GM21360 (cell line): ENCODE measurements around the gene SPPL2A.
A peak's percentile ranks its signal among the peaks of the same experiment; 100 is the strongest.
"Not testable (repeated sequence)": the region's sequence is repeated elsewhere in the genome, so short reads cannot be mapped to it uniquely, and the experiment has no call there.

Experiments
- ATAC-seq: cut with Tn5 transposase; IDR thresholded peaks from one replicate; pipeline ENCODE4 v1.9.1; 2021; ENCODE audit warnings: mild to moderate bottlenecking, moderate library complexity; ENCODE audit not compliant: unreplicated experiment

The SPPL2A gene

DNA sequence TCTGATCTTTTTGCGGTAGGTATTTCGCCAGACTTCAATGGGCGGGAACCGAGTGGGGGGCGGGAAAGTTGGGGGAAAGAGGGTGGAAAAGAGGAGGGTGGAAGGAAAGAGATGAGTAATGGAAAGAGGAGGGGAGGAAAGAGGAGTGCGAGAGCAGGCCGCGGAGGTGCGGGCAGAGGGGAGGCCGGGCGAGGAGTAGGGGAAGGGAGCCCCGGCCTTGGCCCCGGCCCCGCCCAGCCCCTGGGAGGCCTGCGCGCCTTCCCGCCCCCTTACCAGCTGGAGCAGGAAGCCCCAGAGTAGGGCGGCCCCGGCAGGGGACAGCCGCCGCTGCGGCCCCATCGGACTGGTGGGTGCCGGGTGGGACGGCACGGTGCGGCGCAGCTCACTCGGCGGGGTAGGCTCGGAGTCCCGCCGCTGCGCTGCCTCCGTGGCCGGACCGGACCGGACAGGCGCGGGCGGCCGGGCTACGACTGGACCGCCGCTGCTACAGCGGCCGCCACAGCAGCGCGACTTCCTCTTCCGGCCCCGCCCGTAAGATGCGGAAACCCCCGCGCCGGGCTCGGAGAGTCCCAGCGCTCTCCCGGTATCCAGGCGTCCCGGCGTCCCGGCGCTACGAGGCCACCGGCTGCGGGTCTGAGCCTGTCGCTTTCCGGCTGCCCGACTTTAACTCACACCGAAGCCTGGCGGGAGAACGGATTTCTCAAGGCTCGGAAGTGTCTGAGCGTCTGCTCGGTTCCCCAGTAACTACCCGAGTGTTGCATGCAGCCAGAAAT lies at the start of gene SPPL2A:
Gene SPPL2A, minus strand, starts transcription at position 512 of the 773 bp plus-strand sequence. Its CDS starts 173 bp downstream, at position 339.
- peak; percentile 79 for ATAC-seq

GRCh38 chr15:50814634-50815033 lies 49.1 kb upstream of the SPPL2A start:
- ATAC-seq: no peak

- no peak for ATAC-seq
These were observed 48.4 kb upstream of the SPPL2A start for GRCh38 chr15:50813865-50814264.

DNA sequence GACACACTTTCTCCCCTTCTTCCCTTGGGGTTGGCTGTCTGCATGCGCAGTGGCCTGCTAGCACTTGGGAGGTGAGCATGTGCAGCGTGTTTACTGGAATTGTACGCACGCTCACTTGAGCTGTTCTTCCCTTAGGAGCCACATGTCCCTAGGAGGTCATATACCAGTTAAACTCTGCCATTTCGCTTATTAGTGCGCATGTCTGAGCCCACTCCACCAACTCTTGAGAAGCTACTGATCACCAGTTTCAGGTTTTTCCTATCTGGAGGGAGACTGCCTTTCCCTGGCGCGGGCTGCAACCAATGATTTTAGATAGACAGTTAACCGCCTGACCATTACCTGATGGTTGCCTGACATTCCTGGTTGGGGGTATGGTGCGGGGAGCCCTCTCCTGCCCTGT lies 47.6 kb upstream of the SPPL2A start:
- ATAC-seq: no peak

DNA sequence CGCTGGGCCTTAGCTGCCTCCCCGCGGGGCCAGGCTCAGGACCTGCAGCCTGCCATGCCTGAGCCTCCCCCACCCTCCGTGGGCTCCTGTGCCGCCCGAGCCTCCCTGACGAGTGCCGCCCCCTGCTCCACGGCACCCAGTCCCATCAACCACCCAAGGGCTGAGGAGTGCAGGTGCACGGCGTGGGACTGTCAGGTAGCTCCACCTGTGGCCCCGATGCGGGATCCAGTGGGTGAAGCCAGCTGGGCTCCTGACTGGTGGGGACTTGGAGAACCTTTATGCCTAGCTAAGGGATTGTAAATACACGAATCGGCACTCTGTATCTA lies 46.6 kb upstream of the SPPL2A start:
- ATAC-seq: not testable (repeated sequence)

GRCh38 chr15:50811461-50812180 lies 46.1 kb upstream of the SPPL2A start:
- ATAC-seq: not testable (repeated sequence)

- no peak for ATAC-seq
These were observed 44.6 kb upstream of the SPPL2A start for GRCh38 chr15:50810128-50810527.

GRCh38 chr15:50808728-50809127 lies 43.2 kb upstream of the SPPL2A start:
- ATAC-seq: no peak

DNA sequence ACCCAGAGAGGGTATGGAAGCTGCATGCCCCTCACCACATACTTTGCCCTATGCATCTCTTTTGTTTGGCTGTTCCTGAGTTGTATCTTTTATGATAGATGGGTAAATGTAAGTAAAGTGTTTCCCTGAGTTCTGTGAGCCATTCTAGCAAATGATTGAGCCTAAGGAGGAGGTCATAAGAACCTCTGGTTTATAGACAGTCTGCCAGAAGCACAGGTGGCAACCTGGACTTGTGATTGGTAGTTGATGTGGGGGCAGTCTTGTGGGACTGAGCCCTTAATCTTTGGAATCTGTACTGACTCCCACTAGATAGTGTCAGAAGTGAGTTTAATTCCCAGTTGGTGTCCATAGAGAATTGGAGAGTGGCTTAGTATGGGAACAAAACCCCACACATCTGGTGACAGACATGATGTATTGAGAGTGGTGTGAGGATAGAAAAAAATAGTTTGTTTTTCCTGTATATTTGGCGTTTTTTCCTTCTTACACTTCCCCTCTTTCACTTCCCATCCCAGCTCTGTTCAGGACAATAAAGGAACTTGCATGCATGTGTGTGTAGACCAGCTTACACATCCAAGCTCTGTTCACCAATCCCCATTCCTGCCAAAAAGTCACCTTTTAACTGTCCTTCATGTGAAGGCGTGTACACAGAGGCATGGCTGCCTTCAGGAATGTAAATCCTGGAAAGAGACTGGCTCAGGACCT lies 38.1 kb upstream of the SPPL2A start:
- no peak for ATAC-seq

- no peak for ATAC-seq
These were observed 35.2 kb upstream of the SPPL2A start for GRCh38 chr15:50800715-50801114.

- no peak for ATAC-seq
These were observed 33.2 kb upstream of the SPPL2A start for GRCh38 chr15:50798684-50799083.

- ATAC-seq: no peak
These were observed 32.4 kb upstream of the SPPL2A start for GRCh38 chr15:50797926-50798325.

DNA sequence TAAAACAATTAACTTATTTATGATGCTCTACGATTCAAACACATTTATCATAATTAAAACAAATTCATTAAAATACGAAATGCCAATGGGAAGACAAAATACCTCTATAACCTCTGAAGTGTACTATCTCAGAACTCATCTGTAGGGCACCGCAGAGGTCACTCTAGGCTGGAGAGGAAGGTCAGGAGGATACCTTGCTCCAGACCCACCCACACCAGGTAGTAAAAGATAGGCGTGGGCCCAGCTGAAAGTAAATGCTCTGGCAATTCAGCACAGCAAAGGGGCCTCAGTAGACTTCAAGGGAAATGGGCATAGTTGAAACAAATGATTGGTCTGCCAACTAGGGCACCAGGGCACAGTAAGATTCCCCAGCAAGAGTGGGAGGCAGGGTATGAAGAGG lies 26.0 kb upstream of the SPPL2A start:
- no peak for ATAC-seq

DNA sequence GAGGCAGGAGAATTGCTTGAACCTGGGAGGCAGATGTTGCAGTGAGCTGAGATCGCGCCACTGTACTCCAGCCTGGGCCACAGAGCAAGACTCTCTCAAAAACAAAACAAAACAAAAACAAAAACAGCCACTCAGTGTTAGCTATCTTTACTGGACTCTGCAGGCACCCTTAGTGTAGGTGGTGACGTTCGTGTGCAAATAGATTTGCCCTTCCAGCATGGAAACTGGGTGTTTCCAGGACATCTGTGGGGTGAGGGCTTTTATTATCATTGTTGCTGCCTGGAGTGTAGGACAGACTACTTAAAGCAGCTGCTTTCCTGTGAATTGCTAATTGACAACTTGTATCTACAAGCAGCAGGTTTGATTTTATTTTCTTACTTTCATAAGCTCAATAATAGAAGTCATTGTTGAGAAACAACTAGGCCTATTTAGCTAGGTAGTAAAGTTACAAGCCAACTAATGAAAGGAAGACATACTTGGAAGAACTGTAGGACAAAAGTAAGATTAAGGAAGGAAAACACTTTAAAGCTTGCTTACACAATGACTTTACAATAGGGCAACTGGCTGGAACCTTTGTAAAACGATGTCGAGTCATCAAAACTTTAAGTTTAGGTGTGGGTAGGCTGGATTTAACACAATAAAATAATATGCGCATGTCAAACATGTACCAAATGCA lies 25.4 kb upstream of the SPPL2A start:
- no peak for ATAC-seq

- no peak for ATAC-seq
These were observed 21.4 kb upstream of the SPPL2A start for GRCh38 chr15:50786871-50787270.

- no peak for ATAC-seq
These were observed 20.9 kb upstream of the SPPL2A start for GRCh38 chr15:50786438-50786837.

DNA sequence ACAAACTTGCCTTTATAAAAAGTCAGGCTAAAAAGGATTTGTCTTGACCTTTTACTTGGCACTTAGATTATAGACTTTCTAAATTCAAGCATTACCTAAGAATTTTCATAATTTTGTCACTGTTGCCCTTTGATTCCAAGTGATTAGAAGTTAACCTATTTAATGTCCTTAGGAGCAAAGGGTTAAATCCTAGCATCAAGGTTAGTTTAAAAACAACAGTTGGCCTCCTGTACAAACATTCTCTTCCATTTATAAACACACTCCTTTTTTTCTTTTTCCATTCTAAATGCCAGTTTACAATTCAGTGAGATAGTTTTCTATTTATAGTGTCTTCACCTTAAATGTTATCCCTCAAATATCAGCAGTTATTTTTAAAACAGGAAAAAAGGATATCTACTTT lies 18.4 kb upstream of the SPPL2A start:
- ATAC-seq: no peak

GRCh38 chr15:50783411-50783810 lies 17.9 kb upstream of the SPPL2A start:
- ATAC-seq: no peak

DNA sequence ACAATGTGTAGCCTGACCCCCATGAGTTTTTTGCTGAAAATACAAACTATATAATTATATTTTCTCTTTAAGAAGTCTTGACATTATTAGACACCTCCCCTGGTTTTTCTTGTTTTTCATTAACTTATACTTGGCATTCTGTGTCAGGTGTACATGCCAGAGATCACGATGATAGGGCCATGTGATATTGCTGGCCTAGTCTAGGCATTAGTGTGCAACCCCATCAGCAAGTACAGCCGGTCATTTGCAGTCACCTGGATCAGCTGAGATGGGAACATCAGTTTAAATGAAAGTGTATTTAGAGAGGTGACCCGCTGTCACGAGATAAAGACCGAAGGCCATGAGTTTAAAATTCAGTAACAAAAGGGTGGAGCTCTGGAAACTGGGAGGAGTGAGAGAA lies 12.6 kb upstream of the SPPL2A start:
- ATAC-seq: no peak

DNA sequence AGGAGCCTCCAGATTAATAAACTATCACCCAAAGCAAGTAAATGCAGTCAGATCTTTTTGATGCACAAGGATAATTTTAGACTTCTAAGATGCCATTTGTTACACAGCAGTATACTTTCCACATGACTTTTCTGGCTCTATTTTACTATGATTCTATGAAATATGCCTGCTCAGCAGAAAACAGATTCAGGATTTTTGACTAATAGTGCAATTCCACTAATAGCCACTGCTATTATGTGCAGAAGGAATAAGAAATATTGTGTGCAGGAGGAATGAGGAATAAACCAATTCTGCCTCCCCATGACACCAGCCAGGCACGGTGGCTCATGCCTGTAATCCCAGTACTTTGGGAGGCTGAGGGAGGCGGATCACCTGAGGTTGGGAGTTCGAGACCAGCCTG lies 11.5 kb upstream of the SPPL2A start:
- no peak for ATAC-seq

GRCh38 chr15:50774450-50774849 lies 8.9 kb upstream of the SPPL2A start:
- ATAC-seq: no peak
